Measurements from ENCODE around the gene NRXN2.

The NRXN2 gene

GRCh38 chr11:64644647-64645275 is 78.2 kb downstream of the NRXN2 start:
- peak in 1 of 2 experiments; percentile 55 for DNase-seq

DNA sequence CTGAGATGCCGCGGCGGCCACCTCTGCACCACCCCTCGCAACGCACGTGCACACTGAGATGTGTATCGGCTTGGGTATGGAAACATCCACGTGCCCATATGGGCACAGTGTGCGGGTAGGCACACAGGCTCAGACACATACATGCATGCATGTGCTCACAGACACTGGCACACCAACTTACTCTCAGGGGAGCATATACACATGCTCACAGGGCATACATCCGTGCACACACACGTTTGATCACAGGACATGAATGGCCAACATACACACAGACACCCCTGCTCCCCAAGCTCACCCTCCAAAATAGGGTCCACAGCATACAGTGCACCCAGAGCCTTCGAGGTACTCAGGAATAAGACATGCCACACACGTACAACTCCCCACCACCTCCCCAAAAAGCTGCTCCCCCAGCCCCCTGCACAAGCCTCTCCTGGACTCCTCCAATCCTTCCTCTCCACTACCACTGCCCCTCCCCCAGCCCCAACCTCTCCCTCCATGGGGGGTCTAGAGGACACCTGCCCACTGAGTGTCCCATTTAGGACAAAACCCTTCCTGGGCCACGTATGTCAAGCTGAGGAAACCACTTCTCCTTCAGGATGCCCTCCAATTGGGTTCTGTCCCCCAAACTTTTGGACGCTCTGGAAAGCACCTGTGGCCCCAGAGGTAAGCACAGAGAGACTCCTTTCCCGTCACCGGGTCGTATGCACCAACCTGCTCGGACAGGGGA is 78.9 kb downstream of the NRXN2 start:
- peak in 1 of 2 experiments; percentile 67 for DNase-seq

DNA sequence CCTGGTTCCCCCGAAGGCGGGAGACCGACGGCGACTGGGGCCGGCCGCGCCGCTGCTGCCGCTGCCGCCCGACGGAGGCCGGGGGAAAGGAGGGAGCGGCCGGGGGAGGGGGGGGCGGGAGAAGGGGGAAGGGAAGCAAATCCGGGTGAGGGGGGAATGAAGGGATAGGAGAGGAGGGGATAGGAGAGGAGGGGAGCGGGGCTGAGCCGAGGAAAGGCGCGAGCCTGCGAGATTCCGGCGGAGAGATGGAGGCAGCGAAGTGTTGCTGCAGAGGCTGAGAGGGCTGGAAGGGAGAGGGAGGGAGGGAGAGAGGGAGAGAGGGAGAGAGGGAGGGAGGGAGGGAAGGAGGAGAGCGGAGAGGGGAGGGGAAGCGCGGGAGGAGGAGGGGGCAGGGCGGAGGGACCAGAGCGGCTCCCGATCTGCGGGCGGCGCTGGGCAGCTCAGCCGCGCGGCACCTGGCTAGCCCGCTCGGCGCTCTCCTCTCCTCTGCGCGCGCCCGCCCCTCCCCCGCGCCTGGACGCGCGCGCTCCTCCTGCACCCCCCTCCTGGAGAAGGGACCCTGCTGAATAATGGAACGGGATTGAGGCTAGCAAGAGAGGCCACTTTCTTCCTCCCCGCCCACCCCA is 79.6 kb downstream of the NRXN2 start:
- DNase-seq: peak; percentile 66 to 76

DNA sequence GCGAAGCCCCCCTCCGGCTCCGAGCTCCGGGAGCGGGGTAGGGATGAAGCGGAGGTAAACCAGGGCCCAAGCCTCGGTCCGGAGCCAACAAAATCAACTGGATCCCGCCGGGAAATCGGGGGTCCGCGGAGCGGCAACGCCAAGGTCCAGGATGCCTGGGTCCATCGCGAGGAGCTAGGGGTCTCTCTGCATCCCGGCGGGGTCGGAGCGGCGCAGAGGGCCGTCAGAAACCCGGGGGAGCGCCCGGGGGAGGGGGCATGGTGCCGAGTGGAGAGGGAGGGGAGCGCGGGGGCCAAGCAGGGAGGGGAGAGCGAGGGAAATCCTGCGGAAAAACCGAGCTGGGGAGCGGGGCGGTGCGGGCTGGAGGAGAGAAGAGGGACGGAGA is 80.1 kb downstream of the NRXN2 start:
- DNase-seq: no peak

DNA sequence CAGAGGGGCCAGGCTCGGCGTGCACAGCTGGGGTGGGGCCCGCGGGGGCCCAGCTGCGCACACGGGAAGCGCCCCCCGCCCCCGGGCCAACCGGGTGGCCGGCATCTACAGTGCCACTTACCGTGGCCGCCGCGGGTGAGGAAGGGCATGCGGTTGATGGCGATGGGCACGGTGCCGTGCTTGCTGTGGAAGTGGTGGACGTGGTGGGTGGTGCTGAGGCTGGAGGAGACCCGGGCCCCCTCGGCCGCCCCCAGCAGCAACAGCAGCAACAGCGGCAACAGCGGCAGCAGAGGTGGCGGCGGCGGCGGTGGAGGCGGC is 80.6 kb downstream of the NRXN2 start:
- DNase-seq: no peak

DNA sequence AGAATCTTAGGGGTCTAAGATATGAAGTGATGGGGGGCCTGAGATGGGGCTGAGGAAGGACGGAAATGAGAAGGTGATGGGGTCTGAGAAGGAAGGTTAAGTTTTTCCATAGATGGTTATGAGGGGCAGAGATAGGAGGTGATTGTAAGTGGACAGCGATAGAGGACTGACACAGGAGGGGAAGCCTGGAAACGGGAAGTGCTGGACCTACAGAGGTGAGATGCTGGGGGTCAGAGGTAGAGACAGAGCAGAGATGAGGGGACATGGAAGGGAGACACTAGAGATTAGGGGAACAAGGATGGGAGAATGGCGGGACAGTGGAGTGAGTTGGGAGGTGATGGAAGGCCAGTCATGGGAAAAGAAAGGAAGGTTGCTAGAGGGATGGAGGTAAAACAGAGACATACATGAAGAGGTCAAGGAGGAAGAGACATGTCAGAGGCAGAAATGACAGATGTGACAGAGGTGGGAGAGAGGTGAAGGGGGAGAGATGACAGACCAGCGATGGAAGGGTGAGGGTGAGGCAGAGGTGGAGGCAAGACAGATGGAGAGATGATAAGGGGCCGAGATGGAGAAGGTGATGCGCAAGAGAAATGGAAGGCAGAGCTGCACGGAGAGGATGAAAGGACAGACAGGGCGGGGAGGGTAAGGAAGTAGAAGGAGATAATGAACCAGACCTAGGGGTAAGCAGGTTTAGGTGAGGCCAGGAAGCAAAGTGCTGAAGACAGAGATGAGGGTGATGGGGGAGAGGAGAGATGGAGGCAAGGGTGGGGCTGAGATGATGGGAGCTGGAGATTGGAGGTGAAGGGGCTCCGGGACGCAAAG is 81.2 kb downstream of the NRXN2 start:
- no peak for DNase-seq

DNA sequence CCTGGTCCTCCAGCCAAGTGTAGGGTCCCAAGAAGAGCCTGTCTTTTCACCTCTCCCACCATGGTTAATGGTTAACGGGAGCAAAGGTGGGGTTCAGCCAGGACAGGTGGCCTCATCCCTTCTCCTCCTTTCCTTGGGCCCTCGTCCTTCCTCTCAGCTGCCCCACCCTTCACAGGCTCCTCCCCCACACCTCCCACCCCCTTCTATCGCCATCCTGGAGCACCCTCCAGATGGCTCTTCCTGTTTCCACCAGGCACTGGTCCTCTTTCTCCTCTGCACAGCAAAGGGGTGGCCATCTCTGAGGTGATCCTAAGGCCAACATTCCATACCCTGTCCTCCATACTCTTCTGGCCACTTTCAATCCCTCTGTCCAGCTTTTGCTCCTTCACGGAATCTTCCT is 83.1 kb downstream of the NRXN2 start:
- no peak for DNase-seq

DNA sequence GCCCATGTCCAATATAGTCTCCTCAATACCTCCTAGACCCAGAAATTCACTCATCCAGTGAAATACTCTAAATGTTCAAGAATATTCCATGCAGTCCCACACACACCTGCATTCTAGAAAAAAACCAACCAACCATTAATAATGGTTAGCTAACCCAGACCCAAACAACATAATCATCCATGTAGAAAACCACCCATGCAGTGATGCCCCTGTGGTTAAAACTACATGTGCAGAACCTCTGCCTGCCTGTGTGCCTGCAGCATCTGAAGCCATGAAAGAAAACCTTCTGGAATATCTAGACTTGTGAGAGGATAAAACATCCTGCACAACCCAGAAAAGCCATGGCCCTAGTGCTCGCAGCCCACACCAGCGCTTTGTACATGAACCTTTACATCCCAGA is 84.2 kb downstream of the NRXN2 start:
- no peak for DNase-seq

DNA sequence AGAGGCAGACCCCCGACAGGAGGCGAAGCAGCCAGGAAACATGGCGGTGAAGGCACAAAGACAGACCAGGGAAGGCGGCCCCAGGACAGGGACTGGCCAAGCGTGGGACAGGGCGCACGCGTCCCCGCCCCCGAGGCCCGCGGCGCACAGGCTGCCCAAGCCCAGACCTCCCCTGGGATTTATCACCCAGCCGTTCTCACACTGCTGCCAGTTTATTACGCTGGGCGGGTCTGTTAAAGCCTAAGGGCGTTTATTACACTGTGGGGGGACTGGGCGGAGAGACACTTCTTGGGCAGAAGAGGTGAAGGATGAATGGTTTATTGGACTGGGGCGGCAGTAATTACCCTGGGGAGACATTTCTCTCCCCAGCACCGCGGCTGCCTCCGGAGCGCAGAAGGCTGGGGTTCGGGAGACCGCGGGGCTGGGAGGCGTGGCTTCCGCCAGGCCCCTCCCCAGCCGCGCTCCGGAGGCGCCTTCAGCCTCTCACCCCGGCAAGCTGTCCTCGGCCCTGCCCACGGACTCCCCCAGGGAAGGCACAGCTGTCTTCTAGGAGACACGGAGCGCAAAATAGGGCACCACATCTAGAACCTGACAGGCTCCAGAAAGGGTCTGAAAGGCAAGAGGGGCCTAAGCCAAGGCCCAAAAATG is 84.9 kb downstream of the NRXN2 start:
- peak; percentile 20 to 63 for DNase-seq

GRCh38 chr11:64637334-64638017 is 85.5 kb downstream of the NRXN2 start:
- no peak for DNase-seq

- DNase-seq: no peak
Measured at GRCh38 chr11:64633555-64634159, 89.3 kb downstream of the NRXN2 start.

GRCh38 chr11:64632654-64633053 is 90.3 kb downstream of the NRXN2 start:
- DNase-seq: no peak

DNA sequence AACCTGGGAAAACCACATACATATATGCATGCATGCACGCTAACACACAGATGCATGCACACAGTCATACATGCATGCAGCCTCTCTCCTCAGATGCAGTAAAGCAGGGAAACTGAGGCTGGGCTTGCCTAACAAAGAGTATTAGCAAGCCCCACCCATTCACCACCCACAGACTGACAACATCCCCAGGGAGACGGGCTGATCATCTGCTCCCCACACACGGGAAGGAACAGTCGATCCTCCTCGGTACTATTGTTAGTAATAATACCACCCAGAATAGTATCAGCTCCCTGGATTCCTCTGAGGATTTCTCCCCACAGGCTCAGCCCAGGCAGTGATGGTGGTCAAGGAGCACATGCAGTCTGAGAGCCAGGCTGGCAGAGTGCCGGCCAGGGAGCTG is 90.8 kb downstream of the NRXN2 start:
- no peak for DNase-seq

DNA sequence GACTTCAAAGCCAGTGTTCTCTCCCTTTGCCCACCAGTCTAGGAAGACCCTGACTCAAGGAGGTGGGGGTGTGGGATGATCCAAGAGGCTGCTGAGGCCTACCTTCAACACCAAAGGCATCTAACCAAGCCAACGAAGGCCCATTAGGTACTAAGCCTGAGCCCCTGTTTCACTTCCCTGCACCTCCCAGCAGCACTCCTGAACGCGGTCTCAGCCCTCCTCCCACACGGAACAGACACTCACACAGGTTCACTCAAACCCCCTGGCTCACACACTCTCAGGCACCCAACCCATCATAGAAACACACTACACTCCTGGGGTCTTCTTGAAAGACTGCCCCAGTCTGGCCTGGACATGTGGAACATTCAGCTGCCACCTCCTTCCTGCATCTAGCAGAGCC is 91.3 kb downstream of the NRXN2 start:
- DNase-seq: no peak

- DNase-seq: no peak
Measured at GRCh38 chr11:64629796-64630562, 93.0 kb downstream of the NRXN2 start.

- DNase-seq: no peak
Measured at GRCh38 chr11:64629103-64629502, 93.9 kb downstream of the NRXN2 start.

DNA sequence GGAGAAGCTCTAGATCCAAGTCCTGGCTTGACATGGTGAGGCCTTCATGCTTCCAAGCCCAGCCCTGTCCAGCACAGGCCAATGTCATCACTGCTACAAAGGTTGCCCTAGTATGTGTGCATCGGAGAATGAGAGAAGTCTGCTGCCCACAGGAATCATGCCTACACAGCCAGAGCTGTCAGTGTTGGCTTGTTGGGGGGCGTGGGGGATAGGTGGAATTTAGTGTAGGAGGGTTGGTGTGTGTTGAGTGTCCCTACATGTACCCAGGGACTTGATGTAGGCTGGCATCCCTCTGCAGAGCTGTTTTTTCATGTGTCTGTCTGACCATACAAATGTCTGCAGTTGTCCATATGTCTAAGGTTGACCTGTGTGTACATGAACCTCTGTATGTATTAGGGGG is 94.4 kb downstream of the NRXN2 start:
- no peak for DNase-seq

DNA sequence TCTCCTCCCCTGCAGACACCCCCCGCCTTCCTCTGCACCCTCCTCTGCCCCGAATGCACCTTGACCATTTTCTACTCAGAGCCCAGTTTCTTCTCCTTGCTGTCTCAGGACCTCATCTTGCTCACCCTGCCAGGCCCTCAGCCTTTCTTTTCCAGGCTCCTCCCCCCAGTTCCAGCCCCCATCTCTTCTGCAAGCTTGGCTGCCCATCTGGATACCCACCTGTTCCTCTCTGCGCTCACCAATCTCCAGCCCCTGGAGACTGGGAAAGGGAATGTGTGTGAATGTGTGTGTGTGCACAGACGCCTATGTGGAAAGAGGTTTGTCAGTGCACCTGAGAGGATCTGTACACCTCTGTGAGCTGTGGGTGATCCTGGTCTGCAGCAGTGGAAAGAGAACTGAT is 95.6 kb downstream of the NRXN2 start:
- peak; percentile 77 to 87 for DNase-seq

GRCh38 chr11:64626637-64627036 is 96.4 kb downstream of the NRXN2 start:
- DNase-seq: no peak

DNA sequence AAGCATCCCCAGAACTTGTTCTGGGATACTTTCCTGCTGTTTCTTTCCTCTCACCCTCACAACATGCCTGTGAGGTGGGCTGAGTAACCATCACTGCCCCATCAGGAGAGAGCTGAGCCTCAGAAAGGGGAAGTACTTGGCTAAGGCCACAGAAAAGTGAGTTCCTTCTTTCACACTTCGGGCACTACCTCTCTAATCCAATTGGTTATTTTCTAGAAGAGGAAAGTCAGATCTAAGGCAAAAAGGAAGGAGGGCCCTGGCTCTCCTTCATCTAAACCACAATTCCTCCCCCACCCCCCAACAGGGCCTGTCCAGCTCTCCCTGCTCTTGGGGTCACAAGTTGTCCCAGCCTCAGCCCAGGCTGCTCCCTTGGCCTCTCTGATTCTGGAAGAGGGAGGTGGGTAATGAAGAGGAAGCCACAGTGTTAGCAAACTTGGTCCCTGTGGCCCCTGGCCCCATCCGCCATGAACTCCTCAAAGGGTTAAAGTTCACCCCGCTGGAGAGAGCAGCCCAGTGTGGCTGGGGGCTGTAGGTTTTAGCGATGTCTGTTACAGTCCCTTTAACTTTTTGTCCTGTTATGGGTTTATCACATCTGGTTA is 98.0 kb downstream of the NRXN2 start:
- no peak for DNase-seq

DNA sequence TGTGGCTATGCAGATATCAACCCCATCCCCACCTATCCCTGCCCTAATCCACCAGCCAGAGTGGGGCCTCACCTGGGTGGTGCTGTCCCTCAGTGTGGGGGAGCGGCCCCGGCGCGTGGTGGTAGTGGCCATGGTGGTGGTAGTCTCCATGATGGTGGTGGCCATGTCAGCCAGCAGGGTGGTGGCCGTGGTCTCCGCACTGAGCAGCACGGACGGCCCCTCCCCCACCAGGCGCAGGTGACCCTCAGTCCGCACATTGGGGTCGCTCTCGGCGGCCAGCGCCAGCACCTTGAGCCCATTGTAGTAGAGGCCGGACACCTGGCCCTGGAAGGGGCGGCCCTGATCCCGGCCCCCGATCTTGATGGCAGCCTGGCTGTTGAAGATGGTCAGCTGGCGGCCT is 100.3 kb downstream of the NRXN2 start:
- no peak for DNase-seq

Measured in NCI-H524 (cell line).